Raji (cell line): ENCODE data around the gene DUSP1.

Source experiments
- POLR2A ChIP-seq: IDR thresholded peaks from 2 replicates; pipeline ENCODE4 v1.6.1; 2011; ENCODE audit warnings: low read depth, low read length, control low read depth; ENCODE audit not compliant: insufficient read depth

The DUSP1 gene

DNA sequence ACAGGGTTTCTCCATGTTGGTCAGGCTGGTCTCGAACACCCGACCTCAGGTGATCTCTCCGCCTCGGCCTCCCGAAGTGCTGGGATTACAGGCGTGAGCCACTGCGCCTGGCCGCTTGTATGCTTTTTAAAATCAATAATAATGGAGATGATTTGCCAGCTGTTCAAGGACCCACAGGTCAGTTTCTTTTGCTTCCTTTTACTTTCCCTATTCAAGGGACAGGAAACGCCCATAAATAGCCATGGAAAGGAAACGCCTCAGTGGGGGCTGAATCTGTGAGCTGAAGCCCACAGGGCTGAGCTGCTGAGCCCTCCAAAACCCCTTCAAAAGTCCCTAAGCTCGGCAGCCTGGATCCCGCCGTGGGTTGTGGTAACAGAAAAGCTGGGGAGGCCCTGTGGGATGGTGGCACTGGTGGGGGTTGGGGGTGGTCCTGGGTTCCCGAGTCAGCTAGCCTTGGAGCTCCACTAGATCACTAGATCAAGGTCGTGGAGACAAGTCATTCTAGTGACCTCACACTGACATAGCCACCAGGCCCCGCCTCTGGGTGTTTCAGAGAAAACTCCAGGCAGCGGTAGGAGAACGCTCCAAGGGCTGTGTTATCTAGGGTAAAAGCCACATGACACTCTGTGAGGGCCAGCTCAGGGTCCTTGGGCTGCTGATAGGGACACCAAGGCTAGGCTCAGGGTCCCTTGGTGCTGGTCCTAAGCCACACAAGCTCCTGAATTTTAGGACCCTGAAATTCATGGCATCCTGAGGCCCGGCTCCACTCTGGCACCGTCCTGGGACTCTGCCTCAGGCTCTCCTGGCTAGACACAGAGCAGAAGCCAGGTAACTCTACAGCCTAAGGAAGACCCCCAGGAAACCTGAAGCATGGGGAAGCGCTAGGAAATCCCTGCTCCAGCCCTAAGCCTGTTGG, 18.0 kb upstream of the DUSP1 start:
- no peak for TF ChIP-seq POLR2A

DNA sequence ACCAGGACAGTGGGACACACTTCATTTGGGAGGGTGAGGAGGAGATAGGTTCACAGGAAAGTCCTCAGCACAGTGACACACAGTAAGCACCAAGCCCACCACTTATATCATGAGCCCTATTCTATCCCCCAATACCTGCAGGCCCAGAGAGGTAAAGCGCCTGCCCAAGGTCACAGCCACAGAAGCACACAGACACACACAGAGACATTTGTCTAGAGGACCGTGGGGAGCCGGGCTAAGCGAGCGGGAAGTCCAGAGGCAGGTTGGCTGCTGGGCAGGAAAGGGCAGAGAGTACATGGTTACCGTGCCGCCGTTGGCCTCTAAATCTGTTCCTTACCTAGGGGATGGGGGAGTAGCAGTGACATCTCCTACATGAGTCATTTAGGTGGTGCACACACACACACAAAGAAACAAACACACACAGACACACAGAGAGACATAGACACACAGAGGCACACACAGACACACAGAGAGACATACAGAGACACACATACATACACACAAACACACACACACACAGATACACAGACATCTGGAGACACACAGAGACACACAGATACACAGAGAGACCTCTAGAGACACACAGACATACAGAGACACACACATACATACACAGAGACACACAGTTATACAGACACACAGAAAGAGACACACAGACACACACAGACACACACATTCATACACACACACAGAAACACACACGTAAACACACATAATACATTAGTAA, 15.9 kb upstream of the DUSP1 start:
- TF ChIP-seq POLR2A, result no peak

DNA sequence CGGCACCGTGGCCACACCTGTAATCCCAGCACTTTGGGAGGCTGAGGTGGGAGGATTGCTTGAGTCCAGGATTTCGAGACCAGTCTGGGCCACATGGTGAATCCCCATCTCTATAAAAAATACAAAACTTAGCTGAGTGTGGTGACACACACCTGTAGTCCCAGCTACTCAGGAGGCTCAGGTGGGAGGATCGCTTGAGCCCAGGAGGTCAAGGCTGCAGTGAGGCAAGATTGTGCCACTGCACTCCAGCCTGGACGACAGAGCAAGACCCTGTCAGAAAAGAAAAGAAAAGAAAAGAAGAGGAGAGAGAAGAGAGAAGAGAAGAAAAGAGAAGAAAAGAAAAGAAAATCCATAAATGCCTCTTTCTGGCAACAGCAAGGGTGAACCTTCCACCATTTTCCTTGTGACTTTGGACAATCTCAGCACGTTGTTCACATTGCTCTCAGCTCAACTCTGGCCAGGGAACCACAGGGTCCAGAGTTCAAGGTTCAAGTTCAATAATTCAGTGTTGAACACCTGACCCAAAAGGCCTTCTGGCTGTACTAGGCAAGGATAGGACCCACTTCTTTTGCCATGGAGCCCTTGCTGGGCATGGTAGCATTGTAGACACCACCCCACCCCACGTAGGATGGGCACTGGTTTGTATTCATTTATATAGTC, 14.6 kb upstream of the DUSP1 start:
- no peak for TF ChIP-seq POLR2A

DNA sequence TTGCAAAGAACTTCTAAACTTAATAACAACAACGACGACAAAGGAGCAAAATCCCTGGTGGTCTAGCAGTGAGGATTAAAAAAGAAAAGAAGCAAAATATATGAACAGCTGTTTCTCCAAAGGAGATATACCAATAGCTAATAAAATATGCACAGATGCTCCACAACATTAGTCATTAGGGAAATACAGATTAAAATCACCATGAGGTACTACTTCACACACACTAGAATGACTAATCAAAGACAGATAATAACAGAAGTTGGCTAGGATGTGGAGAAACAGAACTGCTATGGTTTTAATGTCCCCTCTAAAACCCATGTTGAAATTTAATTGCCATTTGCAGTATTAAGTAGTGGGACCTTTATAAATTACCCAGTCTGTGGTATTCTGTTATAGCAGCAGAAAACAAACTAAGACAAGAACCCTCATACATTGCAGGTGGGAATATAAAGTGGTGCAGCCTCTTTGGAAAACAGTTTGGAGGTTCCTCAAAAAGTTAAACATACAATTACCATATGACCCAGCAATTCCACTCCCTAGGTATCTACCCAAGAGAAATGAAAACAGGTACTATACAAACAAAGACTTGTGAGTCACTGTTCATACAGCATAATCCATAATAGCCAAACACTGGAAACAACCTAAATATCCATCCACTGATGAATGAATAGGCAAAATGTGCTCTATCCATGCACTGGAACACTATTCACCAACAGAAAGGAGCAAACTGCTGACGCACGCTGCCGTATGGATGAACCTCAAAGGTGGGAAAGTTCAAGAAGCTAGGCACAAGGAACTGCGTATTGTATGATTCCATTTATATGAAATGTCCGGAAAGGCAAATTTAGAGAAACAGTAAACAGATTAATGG, 11.4 kb upstream of the DUSP1 start:
- no peak for TF ChIP-seq POLR2A

DNA sequence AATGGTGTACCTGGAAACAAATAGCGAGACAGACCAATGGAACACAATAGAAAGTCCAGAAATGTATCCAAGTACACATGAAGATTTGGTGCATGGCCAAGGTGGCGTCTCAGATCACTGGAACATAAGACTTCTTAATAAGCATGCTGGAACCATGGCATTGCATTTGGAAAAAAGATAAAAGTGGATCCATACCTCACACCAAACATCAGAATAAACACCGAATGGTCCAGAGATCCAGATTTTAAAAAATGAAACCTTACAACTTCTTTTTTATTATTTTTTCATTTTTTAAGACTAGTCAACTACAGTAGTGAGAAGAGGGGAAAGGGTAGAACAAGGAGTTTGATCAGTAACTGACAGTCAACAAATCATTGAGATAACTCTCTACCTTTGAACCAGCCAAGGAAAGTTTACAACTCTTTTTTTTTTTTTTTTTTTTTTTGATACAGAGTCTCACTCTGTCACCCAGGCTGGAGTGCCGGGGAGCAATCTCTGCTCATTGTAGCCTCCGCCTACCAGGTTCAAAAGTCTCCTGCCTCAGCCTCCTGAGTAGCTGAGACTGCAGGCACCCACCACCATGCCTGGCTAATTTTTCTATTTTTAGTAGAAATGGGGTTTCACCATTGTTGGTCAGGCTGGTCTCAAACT, 8.8 kb upstream of the DUSP1 start:
- TF ChIP-seq POLR2A, result no peak

DNA sequence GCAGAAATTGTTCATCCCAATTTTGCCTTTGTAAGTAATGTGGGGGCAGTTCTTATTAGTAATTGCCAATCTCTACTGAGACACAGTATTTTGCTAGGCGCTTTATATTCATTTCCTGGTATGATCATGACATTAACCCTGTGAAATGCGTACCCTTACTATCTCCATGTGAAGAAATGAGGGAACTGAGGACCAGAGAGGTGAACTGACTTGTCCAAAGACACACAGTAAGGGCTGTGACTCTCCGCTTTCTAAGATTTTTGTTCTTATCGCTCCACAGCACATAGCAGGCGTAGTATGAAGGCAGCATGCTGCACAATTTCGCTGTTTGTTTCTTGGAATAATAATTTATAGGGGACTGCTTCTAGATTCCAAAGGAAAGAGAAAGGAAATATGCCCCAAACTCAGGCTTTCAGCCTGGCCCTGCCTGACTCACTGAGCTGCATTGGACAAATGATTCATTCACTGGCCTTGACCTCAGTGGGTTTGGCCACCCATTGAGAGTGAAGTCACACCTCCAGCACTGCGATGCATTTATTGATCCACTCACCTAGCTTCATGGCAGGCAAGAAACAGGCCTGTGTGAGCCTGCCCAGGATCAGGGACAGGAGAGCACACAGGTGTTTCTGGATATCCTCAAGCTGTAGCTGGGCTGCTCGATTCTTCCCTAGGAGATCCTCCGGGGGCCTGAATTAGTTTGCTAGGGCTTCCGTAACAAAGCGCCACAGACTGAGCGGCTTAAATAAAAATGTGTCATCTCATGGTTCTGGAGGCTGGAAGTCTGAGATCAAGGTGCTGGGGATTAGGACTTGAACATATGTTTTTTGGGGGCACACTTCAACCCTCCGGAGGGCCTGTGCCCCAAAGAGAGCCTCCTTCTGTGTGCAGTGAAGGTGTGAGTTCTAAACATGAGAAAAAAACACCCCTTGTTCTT, 7.2 kb upstream of the DUSP1 start:
- TF ChIP-seq POLR2A, result no peak

DNA sequence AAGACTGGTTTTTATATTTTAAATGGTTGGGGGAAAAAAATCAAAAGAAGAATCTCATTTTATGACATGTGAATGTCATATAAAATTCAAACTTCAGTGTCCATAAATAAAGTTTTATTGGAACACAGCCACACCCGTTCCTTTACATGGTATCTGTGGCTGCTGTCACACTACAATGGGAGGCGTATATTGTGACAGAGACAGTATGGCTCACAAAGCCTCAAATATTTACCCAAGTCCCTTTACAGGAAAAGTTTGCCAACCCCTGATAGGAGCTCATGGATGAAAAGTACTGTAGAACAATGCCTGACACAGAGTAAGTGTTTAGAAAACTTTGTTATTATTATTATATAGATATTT, 5.2 kb upstream of the DUSP1 start:
- TF ChIP-seq POLR2A, result no peak

DNA sequence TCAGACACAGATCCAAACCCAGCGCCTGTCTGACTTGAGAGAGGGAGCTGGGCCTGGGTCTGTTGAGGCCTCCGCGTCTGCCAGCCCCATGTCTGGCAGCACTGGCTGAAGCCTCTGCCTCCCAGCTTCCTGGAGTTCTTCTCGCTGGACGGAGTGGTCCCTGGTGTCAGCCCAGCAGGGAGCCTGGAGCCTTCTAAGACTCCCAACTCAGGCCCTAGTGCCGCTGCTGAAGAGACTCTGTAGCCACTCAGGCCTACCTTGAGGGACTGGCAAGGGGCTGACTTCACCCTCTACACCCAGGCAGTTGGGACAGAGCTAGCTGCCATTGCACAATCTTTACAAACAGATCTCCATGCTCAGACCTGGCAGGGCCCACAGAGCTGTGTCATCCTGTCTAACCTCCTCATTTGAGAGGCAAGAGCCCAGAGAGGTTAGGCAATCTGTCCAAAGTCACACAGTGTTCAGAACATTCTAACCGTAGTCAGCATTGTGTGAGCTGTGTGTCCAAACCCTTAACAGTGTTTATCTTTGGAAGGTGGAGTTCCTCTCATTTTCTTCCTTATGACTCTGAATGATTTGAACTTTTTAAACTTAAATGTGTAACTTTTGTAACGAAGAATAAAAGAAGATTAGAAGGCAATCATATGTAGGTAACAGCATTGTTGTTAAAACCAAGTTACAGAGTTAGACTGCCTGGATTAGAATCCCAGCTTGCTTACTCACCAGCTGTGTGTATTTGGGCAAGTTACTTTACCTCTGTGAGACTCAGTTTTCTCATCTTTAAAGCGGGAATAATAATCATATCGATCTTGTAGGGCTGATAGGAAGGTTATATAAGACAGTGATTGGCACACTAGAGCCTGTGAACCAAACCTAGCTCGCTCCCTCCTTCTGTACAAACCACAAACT, 4.6 kb upstream of the DUSP1 start:
- no peak for TF ChIP-seq POLR2A

DNA sequence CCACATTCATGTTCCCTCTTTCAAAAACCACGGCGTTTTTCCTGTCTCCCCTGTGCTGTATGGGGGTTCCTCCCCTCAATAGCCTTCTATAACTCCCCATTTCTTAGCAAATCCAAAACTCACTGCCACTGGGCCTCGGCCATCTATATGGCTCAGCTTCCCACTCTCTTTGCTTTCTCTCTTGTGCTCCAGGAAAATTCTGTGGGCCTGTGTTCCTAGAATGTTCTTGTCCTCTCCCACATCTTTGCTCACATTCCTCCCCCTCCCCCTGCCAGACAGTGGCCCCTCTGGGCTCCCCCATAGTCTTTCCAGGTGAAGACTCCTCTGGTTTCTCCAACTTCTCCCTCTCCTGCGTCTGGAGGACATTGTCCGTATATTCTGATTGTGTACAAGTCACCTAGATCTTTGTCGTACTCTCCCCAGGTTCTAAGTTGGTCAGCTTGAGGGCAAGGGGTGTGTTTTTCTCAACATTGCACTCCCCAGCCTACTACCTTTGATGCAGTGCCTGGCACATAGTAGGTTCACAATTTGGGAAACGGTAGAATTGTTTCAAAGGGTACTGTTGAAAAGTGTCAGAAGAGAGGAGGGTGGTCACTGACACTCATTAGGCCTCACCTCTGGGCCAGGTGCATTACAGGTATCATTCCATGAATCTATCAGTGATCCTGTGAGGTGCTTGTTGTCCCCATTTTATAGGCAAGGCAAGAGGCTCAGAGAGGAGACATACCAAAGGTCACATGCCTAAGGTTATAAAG, 3.7 kb upstream of the DUSP1 start:
- TF ChIP-seq POLR2A, result no peak

DNA sequence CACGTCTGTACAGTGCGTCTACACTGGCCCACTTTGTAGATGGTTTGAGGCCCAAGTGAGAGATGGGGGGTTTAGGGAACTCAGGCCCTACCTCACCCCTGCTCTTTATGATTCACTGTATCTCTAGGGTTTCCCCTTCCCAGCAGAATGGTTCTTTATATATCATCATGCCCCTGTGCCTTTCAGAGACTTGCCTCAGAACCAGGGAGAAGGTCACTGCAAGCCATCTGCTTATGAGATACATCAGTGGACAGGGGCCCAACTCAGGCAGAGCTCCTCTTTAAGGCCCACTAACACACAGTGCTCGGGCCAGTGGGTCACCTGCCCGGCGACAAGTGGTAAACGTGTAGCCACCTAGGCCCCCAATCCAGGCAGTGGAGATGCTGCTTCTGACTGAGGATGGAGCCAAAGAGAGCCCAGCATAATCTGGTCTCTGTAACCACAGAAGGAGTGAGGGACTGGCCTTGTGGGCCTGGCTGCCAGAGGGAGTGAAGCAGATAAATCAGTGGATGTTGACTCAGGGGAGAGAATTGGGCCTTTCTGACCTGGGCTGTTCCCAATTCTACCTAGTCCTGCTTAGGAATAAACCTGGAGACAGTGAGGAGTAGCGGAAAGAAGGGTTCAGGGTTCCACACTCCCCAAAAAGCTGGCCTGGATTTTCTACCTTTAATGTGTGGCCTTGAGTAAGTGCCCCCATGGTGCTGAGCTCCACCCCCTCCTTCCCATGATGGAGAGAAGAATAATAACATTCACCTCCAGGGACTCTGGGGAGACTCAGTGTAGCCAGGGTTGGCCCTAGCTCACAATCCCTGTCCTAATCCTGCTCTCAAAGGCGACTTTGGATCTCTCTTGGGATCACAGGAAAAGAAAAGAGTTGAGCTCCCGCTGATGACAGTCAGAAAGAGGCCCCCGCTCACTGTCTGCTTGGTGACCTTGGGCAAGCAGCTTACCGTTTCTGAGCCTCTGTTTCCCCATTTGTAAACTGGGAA, 2.8 kb upstream of the DUSP1 start:
- no peak for TF ChIP-seq POLR2A
